A549 treated with AZD2906 at 1 μM for 4 hours (cell line): ENCODE measurements around the gene OR8U1. TPM values are rescaled to one million over a fixed set of nuclear protein-coding genes. Genes with fewer than 3 reads are reported as not detected.

ENCODE experiments used
- total RNA-seq: library from RNA; stranded (reverse); fragments of 200-300 nt; extraction: Qiagen RNA extraction; gene quantifications from 5 replicates; pipeline ENCODE4 v1.2.3, GENCODE V29; 2022

OR8U1 gene
- total RNA-seq = not detected in 5 replicates

GRCh38 chr11:56375324-56375723 is at the start of gene OR8U1:
OR8U1 (plus strand) TSS chr11:56375624; CDS start chr11:56375624, 0 bp downstream.

DNA sequence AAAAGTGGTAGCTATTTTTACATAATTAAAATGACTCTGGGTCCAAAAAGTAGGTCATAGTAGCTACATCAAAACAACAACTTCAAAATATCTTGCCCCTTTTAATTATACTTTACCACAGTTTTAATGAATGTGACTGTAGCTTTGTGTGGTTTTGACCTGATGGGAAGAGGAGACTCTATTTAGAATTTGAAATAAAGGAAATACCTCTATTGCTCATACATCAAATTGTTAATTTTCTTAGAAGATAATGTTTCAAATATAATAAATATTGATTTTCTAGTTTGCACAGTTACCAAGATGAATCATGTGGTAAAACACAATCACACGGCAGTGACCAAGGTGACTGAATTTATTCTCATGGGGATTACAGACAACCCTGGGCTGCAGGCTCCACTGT is 29.7 kb upstream of the OR8U1 start, which contains the start of gene OR8K1:
Gene OR8K1 (plus strand): TSS at position 301 of the 400 bp plus-strand sequence. CDS start 0 bp downstream, at position 301.

GRCh38 chr11:56353991-56354390 is 21.4 kb upstream of the OR8U1 start, which contains the start of gene OR8J1:
OR8J1 (plus strand) TSS chr11:56354291; CDS start chr11:56360247, 5,956 bp downstream.

GRCh38 chr11:56412396-56412795 is 37.0 kb downstream of the OR8U1 start, which contains the start of gene OR5AL1:
OR5AL1 (plus strand) TSS chr11:56412696.

Other genes starting within 250 kb of the OR8U1 start
- gene OR8J3, start 235.4 kb upstream of the OR8U1 start, total RNA-seq = not detected in 5 replicates
- not detected in 5 replicates for gene OR8K5, start 215.3 kb upstream of the OR8U1 start, total RNA-seq
- not detected in 5 replicates for gene OR5J2, start 199.0 kb upstream of the OR8U1 start, total RNA-seq
- not detected in 5 replicates for gene OR5T2, start 141.4 kb upstream of the OR8U1 start, total RNA-seq
- gene OR5T3, start 123.4 kb upstream of the OR8U1 start, total RNA-seq = not detected in 5 replicates
- not detected in 5 replicates for gene OR5T1, start 101.5 kb upstream of the OR8U1 start, total RNA-seq
- gene OR8H1, start 83.4 kb upstream of the OR8U1 start, total RNA-seq = not detected in 5 replicates
- not detected in 5 replicates for gene OR8K3, start 60.5 kb upstream of the OR8U1 start, total RNA-seq
- gene OR8K1, start 29.6 kb upstream of the OR8U1 start, total RNA-seq = not detected in 5 replicates
- gene OR8J1, start 21.3 kb upstream of the OR8U1 start, total RNA-seq = not detected in 5 replicates
- not detected in 5 replicates for gene OR5AL1, start 37.1 kb downstream of the OR8U1 start, total RNA-seq
- gene OR5M3, start 97.7 kb downstream of the OR8U1 start, total RNA-seq = not detected in 5 replicates
- gene OR5M8, start 115.7 kb downstream of the OR8U1 start, total RNA-seq = not detected in 5 replicates
- not detected in 5 replicates for gene OR5M11, start 167.6 kb downstream of the OR8U1 start, total RNA-seq
- gene OR5M10, start 202.1 kb downstream of the OR8U1 start, total RNA-seq = not detected in 5 replicates
- gene OR5M1, start 239.2 kb downstream of the OR8U1 start, total RNA-seq = not detected in 5 replicates